H1 (cell line): Measurements from ENCODE around the gene HAO1. TPM values are rescaled to one million over a fixed set of nuclear protein-coding genes. Genes with fewer than 3 reads are reported as not detected.

Experiments
- SP1 ChIP-seq: IDR thresholded peaks from 2 replicates; pipeline ENCODE4 v1.6.1; 2011; ENCODE audit warnings: low read depth, low read length
- polyA plus RNA-seq, 7 experiments: library from polyadenylated mRNA; depleted of rRNA in 3 of 7; stranded (reverse) in 5 of 7; unstranded in 2 of 7; fragments of >200 nt in 5 of 7; fragments of 200-250 nt in 2 of 7; gene quantifications; 1 replicate in 5 of 7; 2 replicates in 1 of 7; 4 replicates in 1 of 7; pipeline versions ENCODE4 v1.2.1 to v1.2.3, GENCODE V29; 2011 to 2013; ENCODE audit warnings: missing spikeins in 2 of 7, mixed read lengths in 2 of 7
- total RNA-seq: library from RNA; stranded (reverse); fragmentation: NEBNext Ultra II Directional; extraction: Animal tissue kit (Norgen Biotek cat#: 25700); gene quantifications from 2 replicates; pipeline ENCODE4 v1.2.1, GENCODE V29; 2021
- TF ChIP-seq, protein P1 (sequence below): fragments of 300-600 bp; sonication (generic); IDR thresholded peaks from 2 replicates; pipeline ENCODE4 v1.7.1; 2012; ENCODE audit warnings: low read length, moderate library complexity, mild to moderate bottlenecking, inconsistent platforms; ENCODE audit not compliant: insufficient replicate concordance

HAO1 gene
- total and polyA plus RNA-seq, 2 of the 8 experiments (the other 6 are each of a cell fraction or from before 2014, with no cell fraction given): not detected

DNA sequence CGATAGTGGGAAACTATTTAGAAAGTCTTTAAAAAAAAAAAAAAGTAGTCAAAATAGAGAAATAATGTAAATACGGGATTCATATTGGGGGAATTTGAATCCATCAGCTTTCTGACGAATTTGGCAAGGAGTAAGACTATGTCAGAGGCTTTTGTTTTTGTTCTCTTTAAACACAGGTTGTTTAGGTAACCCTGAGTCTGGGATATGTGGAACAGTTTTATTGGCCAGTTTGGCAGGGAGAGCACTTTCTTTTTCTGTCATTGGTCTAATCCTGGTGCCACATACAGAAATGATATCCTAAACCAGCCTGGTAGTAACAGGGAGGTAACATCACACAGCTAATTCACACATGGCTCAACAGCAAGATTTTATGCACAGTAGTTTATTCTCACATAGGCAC, 27.7 kb downstream of the HAO1 start (continued):
- TF ChIP-seq, protein P1, sequence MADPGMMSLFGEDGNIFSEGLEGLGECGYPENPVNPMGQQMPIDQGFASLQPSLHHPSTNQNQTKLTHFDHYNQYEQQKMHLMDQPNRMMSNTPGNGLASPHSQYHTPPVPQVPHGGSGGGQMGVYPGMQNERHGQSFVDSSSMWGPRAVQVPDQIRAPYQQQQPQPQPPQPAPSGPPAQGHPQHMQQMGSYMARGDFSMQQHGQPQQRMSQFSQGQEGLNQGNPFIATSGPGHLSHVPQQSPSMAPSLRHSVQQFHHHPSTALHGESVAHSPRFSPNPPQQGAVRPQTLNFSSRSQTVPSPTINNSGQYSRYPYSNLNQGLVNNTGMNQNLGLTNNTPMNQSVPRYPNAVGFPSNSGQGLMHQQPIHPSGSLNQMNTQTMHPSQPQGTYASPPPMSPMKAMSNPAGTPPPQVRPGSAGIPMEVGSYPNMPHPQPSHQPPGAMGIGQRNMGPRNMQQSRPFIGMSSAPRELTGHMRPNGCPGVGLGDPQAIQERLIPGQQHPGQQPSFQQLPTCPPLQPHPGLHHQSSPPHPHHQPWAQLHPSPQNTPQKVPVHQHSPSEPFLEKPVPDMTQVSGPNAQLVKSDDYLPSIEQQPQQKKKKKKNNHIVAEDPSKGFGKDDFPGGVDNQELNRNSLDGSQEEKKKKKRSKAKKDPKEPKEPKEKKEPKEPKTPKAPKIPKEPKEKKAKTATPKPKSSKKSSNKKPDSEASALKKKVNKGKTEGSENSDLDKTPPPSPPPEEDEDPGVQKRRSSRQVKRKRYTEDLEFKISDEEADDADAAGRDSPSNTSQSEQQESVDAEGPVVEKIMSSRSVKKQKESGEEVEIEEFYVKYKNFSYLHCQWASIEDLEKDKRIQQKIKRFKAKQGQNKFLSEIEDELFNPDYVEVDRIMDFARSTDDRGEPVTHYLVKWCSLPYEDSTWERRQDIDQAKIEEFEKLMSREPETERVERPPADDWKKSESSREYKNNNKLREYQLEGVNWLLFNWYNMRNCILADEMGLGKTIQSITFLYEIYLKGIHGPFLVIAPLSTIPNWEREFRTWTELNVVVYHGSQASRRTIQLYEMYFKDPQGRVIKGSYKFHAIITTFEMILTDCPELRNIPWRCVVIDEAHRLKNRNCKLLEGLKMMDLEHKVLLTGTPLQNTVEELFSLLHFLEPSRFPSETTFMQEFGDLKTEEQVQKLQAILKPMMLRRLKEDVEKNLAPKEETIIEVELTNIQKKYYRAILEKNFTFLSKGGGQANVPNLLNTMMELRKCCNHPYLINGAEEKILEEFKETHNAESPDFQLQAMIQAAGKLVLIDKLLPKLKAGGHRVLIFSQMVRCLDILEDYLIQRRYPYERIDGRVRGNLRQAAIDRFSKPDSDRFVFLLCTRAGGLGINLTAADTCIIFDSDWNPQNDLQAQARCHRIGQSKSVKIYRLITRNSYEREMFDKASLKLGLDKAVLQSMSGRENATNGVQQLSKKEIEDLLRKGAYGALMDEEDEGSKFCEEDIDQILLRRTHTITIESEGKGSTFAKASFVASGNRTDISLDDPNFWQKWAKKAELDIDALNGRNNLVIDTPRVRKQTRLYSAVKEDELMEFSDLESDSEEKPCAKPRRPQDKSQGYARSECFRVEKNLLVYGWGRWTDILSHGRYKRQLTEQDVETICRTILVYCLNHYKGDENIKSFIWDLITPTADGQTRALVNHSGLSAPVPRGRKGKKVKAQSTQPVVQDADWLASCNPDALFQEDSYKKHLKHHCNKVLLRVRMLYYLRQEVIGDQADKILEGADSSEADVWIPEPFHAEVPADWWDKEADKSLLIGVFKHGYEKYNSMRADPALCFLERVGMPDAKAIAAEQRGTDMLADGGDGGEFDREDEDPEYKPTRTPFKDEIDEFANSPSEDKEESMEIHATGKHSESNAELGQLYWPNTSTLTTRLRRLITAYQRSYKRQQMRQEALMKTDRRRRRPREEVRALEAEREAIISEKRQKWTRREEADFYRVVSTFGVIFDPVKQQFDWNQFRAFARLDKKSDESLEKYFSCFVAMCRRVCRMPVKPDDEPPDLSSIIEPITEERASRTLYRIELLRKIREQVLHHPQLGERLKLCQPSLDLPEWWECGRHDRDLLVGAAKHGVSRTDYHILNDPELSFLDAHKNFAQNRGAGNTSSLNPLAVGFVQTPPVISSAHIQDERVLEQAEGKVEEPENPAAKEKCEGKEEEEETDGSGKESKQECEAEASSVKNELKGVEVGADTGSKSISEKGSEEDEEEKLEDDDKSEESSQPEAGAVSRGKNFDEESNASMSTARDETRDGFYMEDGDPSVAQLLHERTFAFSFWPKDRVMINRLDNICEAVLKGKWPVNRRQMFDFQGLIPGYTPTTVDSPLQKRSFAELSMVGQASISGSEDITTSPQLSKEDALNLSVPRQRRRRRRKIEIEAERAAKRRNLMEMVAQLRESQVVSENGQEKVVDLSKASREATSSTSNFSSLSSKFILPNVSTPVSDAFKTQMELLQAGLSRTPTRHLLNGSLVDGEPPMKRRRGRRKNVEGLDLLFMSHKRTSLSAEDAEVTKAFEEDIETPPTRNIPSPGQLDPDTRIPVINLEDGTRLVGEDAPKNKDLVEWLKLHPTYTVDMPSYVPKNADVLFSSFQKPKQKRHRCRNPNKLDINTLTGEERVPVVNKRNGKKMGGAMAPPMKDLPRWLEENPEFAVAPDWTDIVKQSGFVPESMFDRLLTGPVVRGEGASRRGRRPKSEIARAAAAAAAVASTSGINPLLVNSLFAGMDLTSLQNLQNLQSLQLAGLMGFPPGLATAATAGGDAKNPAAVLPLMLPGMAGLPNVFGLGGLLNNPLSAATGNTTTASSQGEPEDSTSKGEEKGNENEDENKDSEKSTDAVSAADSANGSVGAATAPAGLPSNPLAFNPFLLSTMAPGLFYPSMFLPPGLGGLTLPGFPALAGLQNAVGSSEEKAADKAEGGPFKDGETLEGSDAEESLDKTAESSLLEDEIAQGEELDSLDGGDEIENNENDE: no peak
- TF ChIP-seq SP1: no peak
